GM12891 (cell line): ENCODE data around the gene TCF21. TPM values are rescaled to one million over a fixed set of nuclear protein-coding genes. Genes with fewer than 3 reads are reported as not detected.
"Not testable (repeated sequence)": the region's sequence is repeated elsewhere in the genome, so short reads cannot be mapped to it uniquely, and the experiment has no call there.

Experiments
- DNase-seq: peaks from one replicate; pipeline ENCODE4 v3.0.0; 2011; ENCODE audit warnings: low spot score; ENCODE audit not compliant: insufficient read length
- FAIRE-seq: peaks from 2 replicates; lab custom pipeline; 2011; peaks lifted over from hg19 to GRCh38; lab: Jason Lieb, UNC
- PAX5 ChIP-seq: IDR thresholded peaks from 2 replicates; pipeline ENCODE4 v1.6.1; 2011; ENCODE audit warnings: low read length, moderate library complexity, mild to moderate bottlenecking; ENCODE audit not compliant: insufficient read depth, severe bottlenecking
- POLR2A ChIP-seq: IDR thresholded peaks from 2 replicates; pipeline ENCODE4 v1.6.1; 2011; ENCODE audit warnings: low read depth, low read length, control low read depth
- POLR2AphosphoS5 ChIP-seq: IDR thresholded peaks from 2 replicates; pipeline ENCODE4 v1.6.1; 2011; ENCODE audit warnings: low read depth, low read length, control low read depth
- POU2F2 ChIP-seq: IDR thresholded peaks from 2 replicates; pipeline ENCODE4 v1.6.1; 2011; ENCODE audit warnings: low read depth, mild to moderate bottlenecking, control low read depth, low read length, moderate library complexity
- SPI1 ChIP-seq: IDR thresholded peaks from 2 replicates; pipeline ENCODE4 v1.6.1; 2011; ENCODE audit warnings: low read depth, low read length, control low read depth
- TAF1 ChIP-seq: IDR thresholded peaks from 2 replicates; pipeline ENCODE4 v1.6.1; 2011; ENCODE audit warnings: low read depth, low read length, control low read depth
- polyA plus RNA-seq: library from polyadenylated mRNA; unstranded; fragments of >200 nt; gene quantifications from one replicate; pipeline ENCODE4 v1.2.1, GENCODE V29; 2012; ENCODE audit warnings: low read depth, missing spikeins, inconsistent platforms; ENCODE audit not compliant: missing spikeins

The TCF21 gene
- polyA plus RNA-seq = not detected

GRCh38 chr6:133888929-133889556, at the start of gene TCF21:
Gene TCF21 (plus strand): TSS chr6:133889113. CDS start chr6:133889398, 285 bp downstream.
- FAIRE-seq (no peak), DNase-seq (no peak)
- TF ChIP-seq TAF1 (no peak), POU2F2 (no peak), POLR2AphosphoS5 (no peak), POLR2A (no peak), PAX5 (no peak), SPI1 (no peak)

- FAIRE-seq = no peak
- no peak for DNase-seq
- TF ChIP-seq SPI1 = no peak
These were observed 47.7 kb upstream of the TCF21 start for GRCh38 chr6:133841176-133841575.

- DNase-seq = no peak
- TF ChIP-seq TAF1 (no peak), PAX5 (no peak), POLR2AphosphoS5 (no peak), POU2F2 (no peak), SPI1 (no peak), POLR2A (no peak)
- no peak for FAIRE-seq
These were observed 45.8 kb upstream of the TCF21 start for GRCh38 chr6:133843098-133843497.

GRCh38 chr6:133844709-133845108, 44.2 kb upstream of the TCF21 start:
- FAIRE-seq (no peak), DNase-seq (no peak)
- TF ChIP-seq TAF1 (no peak), POLR2A (no peak), SPI1 (no peak), PAX5 (no peak), POLR2AphosphoS5 (no peak), POU2F2 (no peak)

- no peak for TF ChIP-seq TAF1
- DNase-seq (no peak), FAIRE-seq (no peak)
These were observed 34.9 kb upstream of the TCF21 start for GRCh38 chr6:133854041-133854363.

GRCh38 chr6:133854364-133855275, 34.3 kb upstream of the TCF21 start:
- FAIRE-seq (no peak), DNase-seq (no peak)
- no peak for TF ChIP-seq POU2F2
- TF ChIP-seq POLR2A = no peak
- no peak for TF ChIP-seq PAX5
- TF ChIP-seq POLR2AphosphoS5 = no peak
- TF ChIP-seq TAF1 = no peak
- no peak for TF ChIP-seq SPI1

GRCh38 chr6:133855276-133855990, 33.5 kb upstream of the TCF21 start:
- DNase-seq = no peak
- TF ChIP-seq SPI1 (no peak), PAX5 (no peak), POLR2AphosphoS5 (no peak), POLR2A (no peak), TAF1 (no peak), POU2F2 (no peak)
- FAIRE-seq = no peak

GRCh38 chr6:133855991-133856370, 32.9 kb upstream of the TCF21 start:
- no peak for FAIRE-seq
- no peak for TF ChIP-seq POLR2AphosphoS5
- TF ChIP-seq POU2F2 = no peak

GRCh38 chr6:133856911-133857310, 32.0 kb upstream of the TCF21 start:
- FAIRE-seq (no peak), DNase-seq (no peak)
- no peak for TF ChIP-seq POLR2AphosphoS5
- TF ChIP-seq SPI1 = no peak
- no peak for TF ChIP-seq POLR2A
- no peak for TF ChIP-seq TAF1
- no peak for TF ChIP-seq PAX5
- no peak for TF ChIP-seq POU2F2

More at GRCh38 chr6:133855991-133856370, 32.9 kb upstream of the TCF21 start:
- DNase-seq = no peak

- FAIRE-seq (no peak), DNase-seq (no peak)
- TF ChIP-seq SPI1 (no peak), PAX5 (no peak), POU2F2 (no peak), TAF1 (no peak), POLR2A (no peak)
These were observed 31.2 kb upstream of the TCF21 start for GRCh38 chr6:133857696-133858095.

- FAIRE-seq = not testable (repeated sequence)
These were observed 27.6 kb upstream of the TCF21 start for GRCh38 chr6:133861337-133861736.

More at GRCh38 chr6:133861337-133861736, 27.6 kb upstream of the TCF21 start:
- not testable (repeated sequence) for DNase-seq
